ENCODE data around the gene DPP4. TPM values are rescaled to one million over a fixed set of nuclear protein-coding genes. Genes with fewer than 3 reads are reported as not detected.

Gene DPP4
- total and polyA plus RNA-seq, 2 of the 4 experiments (the other 2 are of a cell fraction): 13.2 to 19.0 TPM

DNA sequence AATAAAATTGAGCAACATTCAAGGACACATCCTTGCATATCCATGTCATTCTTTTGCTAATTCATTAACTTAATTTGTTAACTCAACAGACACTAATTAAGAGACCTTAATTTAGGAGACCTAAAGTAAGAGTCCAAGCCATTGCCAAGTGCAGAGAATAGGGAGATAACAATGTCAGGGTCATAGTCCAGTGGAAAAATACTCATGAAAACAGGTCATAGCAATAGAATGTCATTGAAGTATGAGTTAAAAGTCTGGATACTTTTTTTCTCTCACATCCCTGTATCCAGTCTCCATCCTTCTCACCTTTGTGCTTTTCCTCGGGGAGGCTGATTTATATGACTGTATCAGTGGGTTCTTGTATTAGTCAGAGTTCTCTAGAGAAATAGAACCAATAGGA is 26.6 kb upstream of the DPP4 start:
- intact Hi-C loops (cut with micrococcal nuclease): no loop called here
- CTCF ChIA-PET: no interaction called here
- BruUV-seq (replicated peaks): no TSS peak
- H4K8ac ChIP-seq (ENCODE audit: low read depth in 2 of 2, low read length in 2 of 2): no peak overlapping the region
- no peaks in the 10 kb centered on the region for H3K9me3 ChIP-seq (ENCODE audit: control insufficient read depth, insufficient read depth, low read length)
- no peak overlapping the region for H2BK5ac ChIP-seq (ENCODE audit: low read depth, low read length, poor library complexity, severe bottlenecking)
- H3K79me1 ChIP-seq (ENCODE audit: low read depth in 1 of 2, low read length in 2 of 2): no peaks in the 10 kb centered on the region
- no peak overlapping the region for H3K4ac ChIP-seq (ENCODE audit: low read depth, low read length)
- H2AK9ac ChIP-seq (replicated peaks; ENCODE audit: low read depth, low read length, poor library complexity): no peak overlapping the region
- in situ Hi-C loops (cut with MboI; ENCODE audit: low sequenced_read_pairs): no loop called here
- H3K9me1 ChIP-seq (ENCODE audit: insufficient read depth, low read length): peaks cover 5% of the 10 kb centered on the region; the same call in 1 of the 2 replicates
- H3K4me2 ChIP-seq (ENCODE audit: low read depth, low read length): no peak overlapping the region
- H2BK120ac ChIP-seq (ENCODE audit: low read depth, low read length): no peak overlapping the region
- H3K27me3 ChIP-seq (ENCODE audit: control insufficient read depth, insufficient read depth, low read length): no peaks in the 10 kb centered on the region
- no peak overlapping the region for H3K4me3 ChIP-seq (ENCODE audit: insufficient read depth, low read depth, low read length)
- no peaks in the 10 kb centered on the region for H4K20me1 ChIP-seq (ENCODE audit: insufficient read depth, low read length)
- no peak overlapping the region for H2AK5ac ChIP-seq (ENCODE audit: low read depth, low read length)
- H3K4me1 ChIP-seq (ENCODE audit: control insufficient read depth, insufficient read depth, low read length): no peaks in the 10 kb centered on the region
- no peak overlapping the region for H3K14ac ChIP-seq (replicated peaks; ENCODE audit: low read depth, low read length)
- no peak overlapping the region for H2AFZ ChIP-seq (replicated peaks; ENCODE audit: low read length, poor library complexity)
- dilution Hi-C loops (cut with HindIII; ENCODE audit: low sequenced_read_pairs, unreplicated experiment): no loop called here
- H3K9ac ChIP-seq (ENCODE audit: low read depth, low read length): no peak overlapping the region
- H4K5ac ChIP-seq (ENCODE audit: low read depth, low read length): no peak overlapping the region
- H3K23ac ChIP-seq (ENCODE audit: low read depth, low read length): no peak overlapping the region
- WGBS, 2 experiments (ENCODE audit: extremely low coverage in 2 of 2, insufficient read length in 1 of 2): no CpG with 5 or more reads among the region's 1 CpG
- H3K36me3 ChIP-seq (ENCODE audit: control insufficient read depth, insufficient read depth, low read length): no peaks in the 10 kb centered on the region
- no peak overlapping the region for H2BK20ac ChIP-seq (ENCODE audit: low read depth, low read length)
- no peak for TF ChIP-seq MAFK (IDR thresholded peaks at IDR 0.05; ENCODE audit: low read depth, low read length)
- TF ChIP-seq MAZ (IDR thresholded peaks at IDR 0.05; ENCODE audit: borderline replicate concordance, low read depth, low read length): no peak
- no peak for TF ChIP-seq FOS (IDR thresholded peaks at IDR 0.05; ENCODE audit: low read depth, low read length)
- no peak for TF ChIP-seq RCOR1 (IDR thresholded peaks at IDR 0.05; ENCODE audit: insufficient replicate concordance, low read length)
- TF ChIP-seq RAD21 (IDR thresholded peaks at IDR 0.05; ENCODE audit: low read length): no peak
- TF ChIP-seq MXI1 (IDR thresholded peaks at IDR 0.05; ENCODE audit: borderline replicate concordance, low read depth, low read length): no peak
- TF ChIP-seq SMC3 (IDR thresholded peaks at IDR 0.05; ENCODE audit: low read depth, low read length): no peak
- TF ChIP-seq CEBPB (IDR thresholded peaks at IDR 0.05; ENCODE audit: low read depth, low read length): no peak
- TF ChIP-seq, protein P1, sequence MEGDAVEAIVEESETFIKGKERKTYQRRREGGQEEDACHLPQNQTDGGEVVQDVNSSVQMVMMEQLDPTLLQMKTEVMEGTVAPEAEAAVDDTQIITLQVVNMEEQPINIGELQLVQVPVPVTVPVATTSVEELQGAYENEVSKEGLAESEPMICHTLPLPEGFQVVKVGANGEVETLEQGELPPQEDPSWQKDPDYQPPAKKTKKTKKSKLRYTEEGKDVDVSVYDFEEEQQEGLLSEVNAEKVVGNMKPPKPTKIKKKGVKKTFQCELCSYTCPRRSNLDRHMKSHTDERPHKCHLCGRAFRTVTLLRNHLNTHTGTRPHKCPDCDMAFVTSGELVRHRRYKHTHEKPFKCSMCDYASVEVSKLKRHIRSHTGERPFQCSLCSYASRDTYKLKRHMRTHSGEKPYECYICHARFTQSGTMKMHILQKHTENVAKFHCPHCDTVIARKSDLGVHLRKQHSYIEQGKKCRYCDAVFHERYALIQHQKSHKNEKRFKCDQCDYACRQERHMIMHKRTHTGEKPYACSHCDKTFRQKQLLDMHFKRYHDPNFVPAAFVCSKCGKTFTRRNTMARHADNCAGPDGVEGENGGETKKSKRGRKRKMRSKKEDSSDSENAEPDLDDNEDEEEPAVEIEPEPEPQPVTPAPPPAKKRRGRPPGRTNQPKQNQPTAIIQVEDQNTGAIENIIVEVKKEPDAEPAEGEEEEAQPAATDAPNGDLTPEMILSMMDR (conservative IDR thresholded peaks at IDR 0.05; ENCODE audit: low read depth, low read length): no peak
- TF ChIP-seq POLR2A (IDR thresholded peaks at IDR 0.05; ENCODE audit: low read depth, low read length): no peak
- TF ChIP-seq, protein P2, sequence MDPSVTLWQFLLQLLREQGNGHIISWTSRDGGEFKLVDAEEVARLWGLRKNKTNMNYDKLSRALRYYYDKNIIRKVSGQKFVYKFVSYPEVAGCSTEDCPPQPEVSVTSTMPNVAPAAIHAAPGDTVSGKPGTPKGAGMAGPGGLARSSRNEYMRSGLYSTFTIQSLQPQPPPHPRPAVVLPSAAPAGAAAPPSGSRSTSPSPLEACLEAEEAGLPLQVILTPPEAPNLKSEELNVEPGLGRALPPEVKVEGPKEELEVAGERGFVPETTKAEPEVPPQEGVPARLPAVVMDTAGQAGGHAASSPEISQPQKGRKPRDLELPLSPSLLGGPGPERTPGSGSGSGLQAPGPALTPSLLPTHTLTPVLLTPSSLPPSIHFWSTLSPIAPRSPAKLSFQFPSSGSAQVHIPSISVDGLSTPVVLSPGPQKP (IDR thresholded peaks at IDR 0.05; ENCODE audit: borderline replicate concordance, low read depth, low read length): no peak
- no peak for TF ChIP-seq CHD1 (IDR thresholded peaks at IDR 0.05; ENCODE audit: low read depth, low read length)
- no peak for TF ChIP-seq RFX5 (IDR thresholded peaks at IDR 0.05; ENCODE audit: low read depth, low read length)
- H3K18ac ChIP-seq (ENCODE audit: low read depth, low read length): no peak overlapping the region
- POLR2A ChIA-PET (ENCODE audit: unreplicated experiment): no interaction called here
- DNase-seq: no peak
- H3K56ac ChIP-seq (ENCODE audit: extremely low read depth, insufficient read depth, low read length): no peak overlapping the region
- no peak overlapping the region for H3K27ac ChIP-seq (ENCODE audit: insufficient read depth, low read length)
- no peak for ATAC-seq (ENCODE audit: low read depth)
- H4K91ac ChIP-seq (ENCODE audit: insufficient read depth, low read depth, low read length): no peak overlapping the region
- H2BK15ac ChIP-seq (ENCODE audit: low read depth, low read length): no peak overlapping the region
